OCI-LY3 (cell line): Measurements from ENCODE around the gene DYNC1H1.

Experiments
- H2AFZ ChIP-seq: fragments of 200-600, 300-600 bp; shearing (Covaris generic); 2 replicates; pipeline ENCODE4 v1.6.0; 2014; ENCODE audit warnings: antibody characterized with exemption, low read depth, low read length
- H3K27ac ChIP-seq: fragments of 200-600, 300-600 bp; sonication (generic); 2 replicates; pipeline ENCODE4 v1.5.1; 2014; ENCODE audit warnings: mild to moderate bottlenecking, low read length, moderate library complexity, mixed read lengths
- H3K27me3 ChIP-seq: fragments of 200-600, 300-600 bp; sonication (generic); 2 replicates; pipeline ENCODE4 v1.6.1; 2014; ENCODE audit warnings: low read depth, low read length, mixed read lengths
- H3K36me3 ChIP-seq: fragments of 200-600, 300-600 bp; sonication (generic); replicated peaks from 2 replicates; pipeline ENCODE3; 2014; ENCODE audit warnings: low read depth, low read length, mixed read lengths
- H3K4me1 ChIP-seq: fragments of 300-600, 200-600 bp; sonication (generic); 2 replicates; pipeline ENCODE4 v1.6.1; 2014; ENCODE audit warnings: low read length, mixed read lengths
- H3K4me2 ChIP-seq: fragments of 200-600, 300-600 bp; sonication (generic); 2 replicates; pipeline ENCODE4 v1.6.1; 2014; ENCODE audit warnings: low read length, mixed read lengths
- H3K4me3 ChIP-seq: fragments of 300-600, 200-600 bp; sonication (generic); 2 replicates; pipeline ENCODE4 v1.5.1; 2014; ENCODE audit warnings: antibody characterized with exemption, mild to moderate bottlenecking, low read length, moderate library complexity
- H3K79me2 ChIP-seq: fragments of 300-600, 200-600 bp; shearing (Covaris generic); 2 replicates; pipeline ENCODE4 v1.6.1; 2014; ENCODE audit warnings: mild to moderate bottlenecking, low read length, mixed read lengths
- H3K9ac ChIP-seq: fragments of 300-600, 200-600 bp; shearing (Covaris generic); 2 replicates; pipeline ENCODE4 v1.6.0; 2014; ENCODE audit warnings: mild to moderate bottlenecking, low read length, moderate library complexity
- H3K9me3 ChIP-seq: fragments of 200-600, 300-600 bp; shearing (Covaris generic); 2 replicates; pipeline ENCODE4 v1.6.1; 2014; ENCODE audit warnings: low read length, mixed read lengths; ENCODE audit not compliant: insufficient read depth
- H4K20me1 ChIP-seq: fragments of 200-600, 300-600 bp; sonication (generic); 2 replicates; pipeline ENCODE4 v1.6.1; 2016; ENCODE audit warnings: low read length, mixed read lengths; ENCODE audit not compliant: insufficient read depth
- CTCF ChIP-seq: fragments of 200-600, 300-600 bp; sonication (generic); IDR thresholded peaks from 2 replicates; pipeline ENCODE4 v1.5.1; 2014; ENCODE audit warnings: antibody characterized with exemption, low read length, low read depth
- EZH2phosphoT487 ChIP-seq: fragments of 200-600 bp; shearing (Covaris generic); IDR thresholded peaks from 2 replicates; pipeline ENCODE4 v1.6.1; 2018; ENCODE audit warnings: antibody characterized with exemption, mixed run types, low read depth

DYNC1H1 gene

GRCh38 chr14:101975231-101975630 is 10.9 kb downstream of the DYNC1H1 start:
- peaks cover 31% of the 10 kb centered on the region for H3K36me3 ChIP-seq
- H3K79me2 ChIP-seq: peaks cover 50% of the 10 kb centered on the region

GRCh38 chr14:101977311-101978071 is 13.1 kb downstream of the DYNC1H1 start:
- Histone ChIP-seq H3K9ac (no peak overlapping the region), H3K4me3 (no peak overlapping the region), H3K36me3 (peaks cover 47% of the 10 kb centered on the region), H3K4me1 (peaks cover 9% of the 10 kb centered on the region), H3K27me3 (no peaks in the 10 kb centered on the region), H3K4me2 (no peak overlapping the region), H2AFZ (no peak overlapping the region), H4K20me1 (peaks cover 14% of the 10 kb centered on the region), H3K79me2 (peaks cover 30% of the 10 kb centered on the region), H3K9me3 (no peaks in the 10 kb centered on the region), H3K27ac (no peak overlapping the region)
- TF ChIP-seq EZH2phosphoT487 (no peak), CTCF (no peak)

More at GRCh38 chr14:101975231-101975630, 10.9 kb downstream of the DYNC1H1 start:
- no peak overlapping the region for H3K4me3 ChIP-seq
- no peak overlapping the region for H3K9ac ChIP-seq
- peaks cover 18% of the 10 kb centered on the region for H4K20me1 ChIP-seq
- no peak overlapping the region for H3K27ac ChIP-seq
- no peaks in the 10 kb centered on the region for H3K27me3 ChIP-seq
- TF ChIP-seq EZH2phosphoT487 (no peak), CTCF (no peak)
- no peak overlapping the region for H2AFZ ChIP-seq
- H3K4me2 ChIP-seq: no peak overlapping the region
- H3K4me1 ChIP-seq: peaks cover 2% of the 10 kb centered on the region
- H3K9me3 ChIP-seq: no peaks in the 10 kb centered on the region

GRCh38 chr14:101979666-101980065 is 15.3 kb downstream of the DYNC1H1 start:
- Histone ChIP-seq H4K20me1 (peaks cover 8% of the 10 kb centered on the region), H3K27ac (no peak overlapping the region), H3K9ac (no peak overlapping the region), H3K27me3 (no peaks in the 10 kb centered on the region), H3K4me1 (peaks cover 9% of the 10 kb centered on the region), H3K79me2 (peaks cover 9% of the 10 kb centered on the region), H3K36me3 (peaks cover 57% of the 10 kb centered on the region), H2AFZ (no peak overlapping the region), H3K4me3 (no peak overlapping the region), H3K9me3 (no peaks in the 10 kb centered on the region), H3K4me2 (no peak overlapping the region)
- TF ChIP-seq EZH2phosphoT487: no peak
- TF ChIP-seq CTCF: no peak

GRCh38 chr14:101980251-101980650 is 15.9 kb downstream of the DYNC1H1 start:
- H3K79me2 ChIP-seq: peaks cover 3% of the 10 kb centered on the region
- H3K4me2 ChIP-seq: no peak overlapping the region
- H3K27me3 ChIP-seq: no peaks in the 10 kb centered on the region
- peaks cover 9% of the 10 kb centered on the region for H3K4me1 ChIP-seq
- no peaks in the 10 kb centered on the region for H3K9me3 ChIP-seq
- H3K36me3 ChIP-seq: peaks cover 57% of the 10 kb centered on the region
- TF ChIP-seq EZH2phosphoT487 (no peak), CTCF (no peak)
- H3K27ac ChIP-seq: peak overlapping the region; percentile 24; the same call in 1 of the 2 replicates
- H3K9ac ChIP-seq: no peak overlapping the region
- H2AFZ ChIP-seq: no peak overlapping the region
- no peak overlapping the region for H3K4me3 ChIP-seq
- H4K20me1 ChIP-seq: peaks cover 2% of the 10 kb centered on the region; the same call in 1 of the 2 replicates
